NCI-H2107 (cell line): ENCODE results near the gene TELO2.

Source experiments
- DNase-seq: peaks from one replicate; lab custom pipeline; 2025; lab: John Stamatoyannopoulos, UW

The TELO2 gene

GRCh38 chr16:1556254-1556653 lies 63.1 kb downstream of the TELO2 start:
- no peak for DNase-seq

- DNase-seq, result no peak
Observed at GRCh38 chr16:1557074-1557473, 63.9 kb downstream of the TELO2 start.

- DNase-seq, result no peak
Observed at GRCh38 chr16:1557576-1557975, 64.4 kb downstream of the TELO2 start.

- no peak for DNase-seq
Observed at GRCh38 chr16:1559446-1559975, 66.4 kb downstream of the TELO2 start.
